ENCODE results near the gene BNC2.

- TF ChIP-seq EZH2 (IDR thresholded peaks at IDR 0.05) = no peak
- no peak for TF ChIP-seq POLR2AphosphoS5 (IDR thresholded peaks at IDR 0.05; ENCODE audit: borderline replicate concordance, low read depth, low read length)
Measured at GRCh38 chr9:16553869-16554540, 316.5 kb downstream of the BNC2 start.
